OCI-LY1 (cell line): ENCODE data around the gene KCNIP4.

ENCODE experiments used
- H2AFZ ChIP-seq: fragments of 200-600 bp; sonication (generic), shearing (Covaris generic); 2 replicates; pipeline ENCODE4 v1.6.0; 2014; ENCODE audit warnings: antibody characterized with exemption, mild to moderate bottlenecking, low read length
- H3F3A ChIP-seq: fragments of 200-600 bp; sonication (generic), shearing (Covaris generic); 2 replicates; pipeline ENCODE4 v1.6.0; 2014; ENCODE audit warnings: mild to moderate bottlenecking, antibody characterized with exemption, low read length, moderate library complexity; ENCODE audit not compliant: insufficient read depth
- H3K27ac ChIP-seq: fragments of 200-600 bp; sonication (generic); 2 replicates; pipeline ENCODE4 v1.5.1; 2014; ENCODE audit warnings: low read length, mixed run types, mild to moderate bottlenecking, low read depth; ENCODE audit not compliant: poor library complexity, severe bottlenecking
- H3K27me3 ChIP-seq: fragments of 200-600 bp; sonication (generic); 2 replicates; pipeline ENCODE4 v1.6.0; 2014; ENCODE audit warnings: antibody characterized with exemption, mild to moderate bottlenecking, low read length, moderate library complexity; ENCODE audit not compliant: insufficient read depth
- H3K36me3 ChIP-seq: fragments of 200-600 bp; sonication (generic); 2 replicates; pipeline ENCODE4 v1.6.1; 2014; ENCODE audit warnings: mild to moderate bottlenecking, antibody characterized with exemption, low read length, moderate library complexity, mixed read lengths; ENCODE audit not compliant: insufficient read depth
- H3K4me1 ChIP-seq: fragments of 200-600 bp; sonication (generic); 2 replicates; pipeline ENCODE4 v1.5.1; 2014; ENCODE audit warnings: mild to moderate bottlenecking, low read length, moderate library complexity; ENCODE audit not compliant: insufficient read depth, severe bottlenecking
- H3K4me2 ChIP-seq: fragments of 200-600 bp; sonication (generic), shearing (Covaris generic); 2 replicates; pipeline ENCODE4 v1.6.1; 2014; ENCODE audit warnings: low read length
- H3K4me3 ChIP-seq: fragments of 200-600 bp; sonication (generic); 2 replicates; pipeline ENCODE4 v1.5.1; 2014; ENCODE audit warnings: low read length, low read depth, mild to moderate bottlenecking, mixed read lengths; ENCODE audit not compliant: poor library complexity, severe bottlenecking
- H3K79me2 ChIP-seq: fragments of 200-600 bp; shearing (Covaris generic); 2 replicates; pipeline ENCODE4 v1.6.1; 2016; ENCODE audit warnings: mixed run types, low read length, mixed read lengths; ENCODE audit not compliant: insufficient read depth
- H3K9ac ChIP-seq: fragments of 200-600 bp; sonication (generic), shearing (Covaris generic); 2 replicates; pipeline ENCODE4 v1.6.1; 2014; ENCODE audit warnings: mild to moderate bottlenecking, low read length, mixed read lengths
- H3K9me2 ChIP-seq: fragments of 200-600 bp; sonication (generic), shearing (Covaris generic); 2 replicates; pipeline ENCODE4 v1.6.1; 2014; ENCODE audit warnings: low read depth, mild to moderate bottlenecking, low read length, mixed read lengths
- H3K9me3 ChIP-seq: fragments of 200-600 bp; shearing (Covaris generic); 2 replicates; pipeline ENCODE4 v1.6.1; 2014; ENCODE audit warnings: low read length, mixed read lengths
- H4K20me1 ChIP-seq: fragments of 200-600 bp; sonication (generic), shearing (Covaris generic); 2 replicates; pipeline ENCODE4 v1.6.0; 2016; ENCODE audit warnings: mild to moderate bottlenecking, low read length; ENCODE audit not compliant: insufficient read depth
- EZH2 ChIP-seq: fragments of 200-600 bp; sonication (generic), shearing (Covaris generic); IDR thresholded peaks from 2 replicates; pipeline ENCODE4 v1.8.0; 2017; ENCODE audit warnings: borderline replicate concordance, mixed run types, mild to moderate bottlenecking, antibody characterized with exemption, low read length, moderate library complexity, mixed read lengths
- TF ChIP-seq, protein P1 (sequence below): fragments of 200-600 bp; sonication (generic), shearing (Covaris generic); IDR thresholded peaks from 2 replicates; pipeline ENCODE4 v1.5.1; 2017; ENCODE audit warnings: mild to moderate bottlenecking, antibody characterized with exemption, low read length, moderate library complexity, mixed read lengths

The KCNIP4 gene

DNA sequence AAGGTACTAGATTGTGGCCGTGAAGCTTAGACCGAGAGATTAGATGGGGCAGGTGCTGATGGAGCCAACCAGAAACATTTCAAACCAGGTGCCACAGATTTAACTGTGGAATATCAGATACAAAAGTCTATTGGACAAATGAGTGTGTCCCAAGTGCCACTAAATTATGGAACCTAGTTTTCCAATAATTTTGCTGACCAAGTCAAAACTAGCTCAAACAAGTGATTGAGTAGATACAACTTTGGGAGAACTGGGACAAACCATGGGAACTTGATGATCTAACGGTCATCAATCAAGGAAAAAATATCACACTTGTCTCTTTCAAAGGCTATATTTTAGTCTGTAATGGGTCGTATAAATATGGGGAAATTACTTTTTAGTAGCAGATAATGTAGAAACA, 562.9 kb downstream of the KCNIP4 start:
- no peaks in the 10 kb centered on the region for H3K36me3 ChIP-seq
- H3K4me3 ChIP-seq, result no peak overlapping the region

DNA sequence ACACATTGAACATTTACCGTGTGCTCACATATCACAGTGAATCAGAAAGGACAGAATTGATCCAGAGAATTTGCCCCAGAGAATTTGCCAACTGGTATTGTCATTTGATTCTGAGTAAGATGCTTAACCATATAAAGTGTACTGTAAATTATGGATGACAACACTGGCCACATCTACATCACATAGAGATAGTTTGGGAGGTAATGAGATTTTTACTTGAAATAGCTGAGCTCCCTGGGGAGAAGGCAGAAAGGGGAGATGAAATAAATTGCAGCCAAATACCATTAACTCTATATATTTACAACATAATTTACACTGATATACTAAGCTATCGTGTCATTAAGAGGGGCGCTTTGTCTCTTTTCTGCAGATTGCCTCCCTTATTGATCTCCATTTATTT, 564.0 kb downstream of the KCNIP4 start:
- Histone ChIP-seq H3K79me2 (no peaks in the 10 kb centered on the region), H4K20me1 (no peaks in the 10 kb centered on the region), H3K4me1 (no peaks in the 10 kb centered on the region), H3K36me3 (no peaks in the 10 kb centered on the region), H3K4me3 (no peak overlapping the region), H3K9ac (no peak overlapping the region), H2AFZ (no peak overlapping the region), H3F3A (no peaks in the 10 kb centered on the region), H3K27me3 (no peaks in the 10 kb centered on the region), H3K9me2 (no peaks in the 10 kb centered on the region), H3K27ac (no peak overlapping the region), H3K4me2 (no peak overlapping the region), H3K9me3 (no peaks in the 10 kb centered on the region)
- TF ChIP-seq, protein P1, sequence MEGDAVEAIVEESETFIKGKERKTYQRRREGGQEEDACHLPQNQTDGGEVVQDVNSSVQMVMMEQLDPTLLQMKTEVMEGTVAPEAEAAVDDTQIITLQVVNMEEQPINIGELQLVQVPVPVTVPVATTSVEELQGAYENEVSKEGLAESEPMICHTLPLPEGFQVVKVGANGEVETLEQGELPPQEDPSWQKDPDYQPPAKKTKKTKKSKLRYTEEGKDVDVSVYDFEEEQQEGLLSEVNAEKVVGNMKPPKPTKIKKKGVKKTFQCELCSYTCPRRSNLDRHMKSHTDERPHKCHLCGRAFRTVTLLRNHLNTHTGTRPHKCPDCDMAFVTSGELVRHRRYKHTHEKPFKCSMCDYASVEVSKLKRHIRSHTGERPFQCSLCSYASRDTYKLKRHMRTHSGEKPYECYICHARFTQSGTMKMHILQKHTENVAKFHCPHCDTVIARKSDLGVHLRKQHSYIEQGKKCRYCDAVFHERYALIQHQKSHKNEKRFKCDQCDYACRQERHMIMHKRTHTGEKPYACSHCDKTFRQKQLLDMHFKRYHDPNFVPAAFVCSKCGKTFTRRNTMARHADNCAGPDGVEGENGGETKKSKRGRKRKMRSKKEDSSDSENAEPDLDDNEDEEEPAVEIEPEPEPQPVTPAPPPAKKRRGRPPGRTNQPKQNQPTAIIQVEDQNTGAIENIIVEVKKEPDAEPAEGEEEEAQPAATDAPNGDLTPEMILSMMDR, result no peak
- no peak for TF ChIP-seq EZH2

More for the DNA sequence above, 562.9 kb downstream of the KCNIP4 start:
- Histone ChIP-seq H3K9me2 (no peaks in the 10 kb centered on the region), H3F3A (no peaks in the 10 kb centered on the region), H2AFZ (no peak overlapping the region), H3K27me3 (no peaks in the 10 kb centered on the region), H3K9me3 (no peaks in the 10 kb centered on the region), H3K27ac (no peak overlapping the region), H3K9ac (no peak overlapping the region), H4K20me1 (no peaks in the 10 kb centered on the region), H3K4me2 (no peak overlapping the region), H3K4me1 (no peaks in the 10 kb centered on the region), H3K79me2 (no peaks in the 10 kb centered on the region)
- TF ChIP-seq, protein P1, result no peak

DNA sequence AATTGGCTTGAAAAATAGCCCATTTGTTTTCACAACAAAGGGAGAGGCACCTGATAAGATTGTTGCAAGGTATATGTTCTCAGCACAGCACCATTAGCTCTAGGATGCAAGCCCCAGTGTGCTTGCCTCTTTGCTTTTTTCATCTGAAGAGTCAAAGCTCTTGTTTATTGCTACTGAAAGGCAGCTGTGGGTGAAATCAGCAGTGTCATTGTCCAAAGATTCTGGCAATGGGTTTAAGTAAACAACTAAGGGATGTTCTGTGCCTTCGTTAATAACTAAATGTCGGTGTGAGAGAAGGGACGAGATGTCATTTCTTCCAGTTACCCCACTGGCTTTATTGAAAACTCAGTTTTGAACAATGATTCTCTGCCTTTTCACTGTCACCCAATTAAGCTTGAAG, 567.7 kb downstream of the KCNIP4 start:
- Histone ChIP-seq H3K27me3 (no peaks in the 10 kb centered on the region), H2AFZ (no peak overlapping the region), H4K20me1 (no peaks in the 10 kb centered on the region), H3K79me2 (no peaks in the 10 kb centered on the region), H3F3A (no peaks in the 10 kb centered on the region), H3K9ac (no peak overlapping the region), H3K4me3 (no peak overlapping the region), H3K9me2 (no peaks in the 10 kb centered on the region), H3K27ac (no peak overlapping the region), H3K4me1 (no peaks in the 10 kb centered on the region), H3K36me3 (no peaks in the 10 kb centered on the region), H3K9me3 (no peaks in the 10 kb centered on the region), H3K4me2 (no peak overlapping the region)
- TF ChIP-seq EZH2, result no peak
- TF ChIP-seq, protein P1, result no peak
